NCI-H1048 (cell line): ENCODE measurements around the gene DDRGK1.
A peak's percentile ranks its signal among the peaks of the same experiment; 100 is the strongest.
"Not testable (repeated sequence)": the region's sequence is repeated elsewhere in the genome, so short reads cannot be mapped to it uniquely, and the experiment has no call there.

ENCODE experiments used
- DNase-seq: peaks from one replicate; lab custom pipeline; 2025; lab: John Stamatoyannopoulos, UW

DDRGK1 gene

GRCh38 chr20:3215359-3215917, 11.0 kb upstream of the DDRGK1 start:
- DNase-seq = not testable (repeated sequence)

- DNase-seq = no peak
These were observed 8.7 kb upstream of the DDRGK1 start for GRCh38 chr20:3213226-3213625.

GRCh38 chr20:3210346-3210745, 5.9 kb upstream of the DDRGK1 start:
- no peak for DNase-seq

- no peak for DNase-seq
These were observed 5.5 kb upstream of the DDRGK1 start for GRCh38 chr20:3209946-3210317.

GRCh38 chr20:3209257-3209945, 4.9 kb upstream of the DDRGK1 start, which contains the start of gene ITPA:
Gene ITPA (plus strand): TSS chr20:3209498. CDS start chr20:3209552, 54 bp downstream.
- DNase-seq = peak; percentile 8

- DNase-seq = no peak
These were observed 4.3 kb upstream of the DDRGK1 start for GRCh38 chr20:3208786-3209256.

GRCh38 chr20:3203315-3204123, 963 bp downstream of the DDRGK1 start:
- DNase-seq = no peak

- no peak for DNase-seq
These were observed 1.5 kb downstream of the DDRGK1 start for GRCh38 chr20:3202965-3203314.

- DNase-seq = no peak
These were observed 4.3 kb downstream of the DDRGK1 start for GRCh38 chr20:3199976-3200755.

- DNase-seq = no peak
These were observed 5.3 kb downstream of the DDRGK1 start for GRCh38 chr20:3199206-3199605.

GRCh38 chr20:3195590-3196237, 8.8 kb downstream of the DDRGK1 start:
- no peak for DNase-seq

- no peak for DNase-seq
These were observed 9.7 kb downstream of the DDRGK1 start for GRCh38 chr20:3194617-3195280.

- no peak for DNase-seq
These were observed 10.5 kb downstream of the DDRGK1 start for GRCh38 chr20:3193806-3194616.

- DNase-seq = no peak
These were observed 12.1 kb downstream of the DDRGK1 start for GRCh38 chr20:3192226-3193015.

- DNase-seq = no peak
These were observed 13.8 kb downstream of the DDRGK1 start for GRCh38 chr20:3190681-3191111.

GRCh38 chr20:3189561-3190131, 14.8 kb downstream of the DDRGK1 start:
- no peak for DNase-seq

- no peak for DNase-seq
These were observed 15.6 kb downstream of the DDRGK1 start for GRCh38 chr20:3188823-3189413.

GRCh38 chr20:3187861-3188260, 16.6 kb downstream of the DDRGK1 start:
- not testable (repeated sequence) for DNase-seq
